ENCODE data around the gene CHPT1.

The CHPT1 gene

DNA sequence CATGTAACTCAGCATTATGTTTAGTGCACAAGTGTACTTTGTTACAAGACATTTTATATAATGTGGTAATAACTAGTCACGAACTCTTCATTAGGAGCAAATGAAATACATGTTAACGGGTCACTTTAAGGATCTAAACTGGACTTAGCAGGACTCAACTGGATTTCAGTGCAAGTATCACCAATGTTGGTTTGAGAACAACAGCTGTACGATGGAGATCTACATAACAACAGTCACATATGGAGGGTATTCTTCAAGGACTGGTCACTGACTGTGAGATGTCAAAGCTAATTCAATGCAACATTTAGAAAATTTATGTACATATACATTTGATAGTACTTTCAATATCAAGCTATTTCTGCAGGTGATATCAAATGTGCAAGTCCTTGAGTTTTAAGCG, 64.3 kb downstream of the CHPT1 start:
- no peak for DNase-seq

GRCh38 chr12:101763246-101763931, 65.9 kb downstream of the CHPT1 start:
- DNase-seq, result no peak

DNA sequence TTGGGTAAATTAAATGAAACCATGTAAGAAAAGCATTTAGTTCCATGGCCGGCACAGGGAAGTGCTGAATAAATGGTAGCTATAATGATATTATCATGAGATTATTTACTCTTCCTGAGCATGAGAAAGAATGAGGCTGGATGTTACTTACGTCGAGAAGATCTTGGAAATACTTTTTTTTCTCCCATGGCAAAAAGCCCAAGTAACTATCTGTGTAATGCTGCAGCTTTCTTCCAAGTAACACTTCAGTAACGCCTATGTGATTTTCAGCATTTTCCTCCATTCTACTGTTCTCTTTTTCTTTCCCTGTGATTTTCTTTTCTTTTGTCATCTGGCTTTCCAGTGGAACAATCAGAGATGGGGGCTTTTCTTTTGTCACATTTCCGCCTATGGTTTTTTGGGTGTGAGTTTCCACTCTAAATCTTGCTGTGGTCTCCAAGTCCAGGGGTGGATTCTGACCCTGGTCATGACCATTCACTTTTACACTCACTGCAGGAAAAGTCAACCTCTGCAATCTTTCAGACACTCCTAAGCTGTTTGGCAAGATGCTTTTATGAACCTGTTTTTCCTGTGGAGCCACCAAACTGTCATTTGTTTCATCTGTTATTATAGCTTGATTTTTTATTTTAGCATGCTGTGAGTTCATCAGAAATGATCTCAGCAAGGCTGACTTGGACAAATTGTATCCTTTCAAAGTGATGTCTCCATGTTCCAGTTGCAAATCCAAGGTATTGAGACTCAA, 66.8 kb downstream of the CHPT1 start:
- DNase-seq, result no peak

- DNase-seq, result no peak
These were observed 70.1 kb downstream of the CHPT1 start for GRCh38 chr12:101767537-101767936.

DNA sequence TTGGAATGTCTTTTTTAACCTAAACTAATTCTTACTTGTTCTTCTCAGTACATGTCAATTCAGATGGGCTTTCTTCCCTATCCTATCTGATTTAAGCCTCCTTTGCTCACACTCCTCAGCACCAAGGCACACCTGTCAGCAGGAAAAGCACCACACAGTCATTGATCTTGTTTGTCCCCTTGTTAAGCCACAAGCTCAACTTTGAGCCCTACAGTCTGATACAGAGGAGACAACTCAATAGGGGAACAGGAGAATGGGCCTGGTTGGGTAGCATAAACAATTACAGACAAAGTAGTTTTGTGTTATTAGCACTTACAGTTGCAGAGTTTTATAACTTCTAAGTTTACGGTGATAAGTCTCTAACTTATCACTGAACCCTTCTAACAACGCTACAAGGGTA, 71.3 kb downstream of the CHPT1 start:
- DNase-seq, result no peak

- DNase-seq, result no peak
These were observed 72.4 kb downstream of the CHPT1 start for GRCh38 chr12:101769865-101770264.

GRCh38 chr12:101772012-101772775, 74.8 kb downstream of the CHPT1 start:
- DNase-seq, result no peak

DNA sequence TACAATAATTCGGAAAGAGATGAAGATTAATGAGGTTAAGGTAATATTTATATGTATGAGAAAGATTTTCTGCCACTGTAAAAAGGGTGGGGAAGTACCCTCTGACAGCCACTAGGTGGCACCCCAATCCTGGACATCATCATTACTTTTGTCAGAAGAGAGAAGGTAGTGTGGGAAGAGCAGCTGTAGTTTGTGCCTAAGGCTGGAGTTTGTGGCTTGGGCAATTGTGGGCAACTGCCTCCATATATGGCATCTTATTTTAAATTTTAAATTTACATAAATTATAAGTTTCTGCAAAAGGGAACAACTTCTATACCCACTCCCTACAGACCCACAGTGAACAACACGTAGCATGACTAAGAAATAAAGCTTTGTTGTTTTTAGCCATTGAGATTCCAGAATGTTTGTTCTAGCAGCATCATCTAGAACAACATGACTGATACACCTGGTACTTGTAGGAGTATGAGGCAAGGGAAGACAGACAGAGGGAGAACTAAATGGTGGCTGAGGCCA, 76.3 kb downstream of the CHPT1 start:
- DNase-seq, result peak in 30 of 56 donors; percentile 4 to 74 (median 31)

- DNase-seq, result no peak
These were observed 78.4 kb downstream of the CHPT1 start for GRCh38 chr12:101775816-101776215.

- peak in 15 of 56 donors; percentile 4 to 52 (median 27) for DNase-seq
These were observed 80.0 kb downstream of the CHPT1 start for GRCh38 chr12:101777485-101777884.

DNA sequence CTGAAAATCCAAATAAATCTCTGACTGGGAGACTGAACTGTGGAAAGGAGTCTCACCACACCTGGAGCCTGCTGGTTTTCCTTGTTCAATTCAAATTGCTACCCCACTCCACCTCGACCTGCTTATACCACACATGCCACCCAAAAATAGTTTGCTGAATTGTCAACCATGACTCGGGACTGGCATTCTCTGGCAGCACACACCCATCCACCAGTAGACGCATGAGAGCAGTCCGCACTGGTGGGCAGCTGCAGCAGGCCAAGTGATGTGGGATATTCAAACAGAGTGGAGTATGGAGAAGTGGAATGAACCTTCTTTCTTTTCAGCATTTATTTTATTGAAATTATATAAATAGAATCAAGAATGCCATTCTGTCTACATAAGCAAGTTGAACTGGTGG, 80.5 kb downstream of the CHPT1 start:
- no peak for DNase-seq
